GF-D8 (cell line): ENCODE data around the gene SLC2A11.

ENCODE experiments used
- DNase-seq: peaks from one replicate; lab custom pipeline; 2025; lab: John Stamatoyannopoulos, UW

Gene SLC2A11, protein sequence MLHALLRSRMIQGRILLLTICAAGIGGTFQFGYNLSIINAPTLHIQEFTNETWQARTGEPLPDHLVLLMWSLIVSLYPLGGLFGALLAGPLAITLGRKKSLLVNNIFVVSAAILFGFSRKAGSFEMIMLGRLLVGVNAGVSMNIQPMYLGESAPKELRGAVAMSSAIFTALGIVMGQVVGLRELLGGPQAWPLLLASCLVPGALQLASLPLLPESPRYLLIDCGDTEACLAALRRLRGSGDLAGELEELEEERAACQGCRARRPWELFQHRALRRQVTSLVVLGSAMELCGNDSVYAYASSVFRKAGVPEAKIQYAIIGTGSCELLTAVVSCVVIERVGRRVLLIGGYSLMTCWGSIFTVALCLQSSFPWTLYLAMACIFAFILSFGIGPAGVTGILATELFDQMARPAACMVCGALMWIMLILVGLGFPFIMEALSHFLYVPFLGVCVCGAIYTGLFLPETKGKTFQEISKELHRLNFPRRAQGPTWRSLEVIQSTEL

GRCh38 chr22:23857606-23858483, at the start of gene SLC2A11:
SLC2A11 (plus strand) TSS chr22:23857875; CDS start chr22:23858000, 125 bp downstream.
- DNase-seq: peak; percentile 95

GRCh38 chr22:23812378-23812777, 45.3 kb upstream of the SLC2A11 start:
- no peak for DNase-seq

DNA sequence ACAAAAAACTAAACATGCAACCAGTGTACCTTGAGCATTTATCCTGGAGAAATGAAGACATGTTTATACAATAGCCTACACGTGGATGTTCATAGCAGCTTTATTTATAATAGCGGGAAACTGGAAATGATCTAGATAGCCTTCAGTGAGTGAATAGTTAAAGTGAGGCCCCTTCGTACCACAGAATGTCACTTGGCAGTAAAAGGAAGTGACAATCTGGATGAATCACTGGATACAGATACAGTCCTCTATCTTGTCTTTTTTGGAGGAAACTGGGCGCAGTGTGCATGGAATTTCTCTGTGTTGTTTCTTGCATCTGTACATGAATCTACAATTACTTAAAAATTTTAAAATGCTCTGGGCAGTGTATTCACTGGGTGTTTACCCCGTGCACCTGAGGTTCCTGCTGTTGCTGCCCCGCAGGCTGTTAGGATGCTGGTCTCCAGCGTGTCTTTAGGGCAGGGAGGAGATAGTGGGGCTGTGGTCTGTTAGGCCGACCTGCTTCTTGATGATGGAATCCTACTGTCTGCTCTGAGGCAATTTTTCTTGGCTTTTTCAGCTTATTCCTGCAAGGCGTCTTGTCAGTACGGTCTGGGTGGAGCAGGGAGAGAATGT, 42.0 kb upstream of the SLC2A11 start:
- no peak for DNase-seq

GRCh38 chr22:23816156-23816976, 41.3 kb upstream of the SLC2A11 start:
- no peak for DNase-seq

- DNase-seq: no peak
Observed at GRCh38 chr22:23817146-23817545, 40.5 kb upstream of the SLC2A11 start.

GRCh38 chr22:23818541-23818940, 39.1 kb upstream of the SLC2A11 start:
- DNase-seq: no peak

DNA sequence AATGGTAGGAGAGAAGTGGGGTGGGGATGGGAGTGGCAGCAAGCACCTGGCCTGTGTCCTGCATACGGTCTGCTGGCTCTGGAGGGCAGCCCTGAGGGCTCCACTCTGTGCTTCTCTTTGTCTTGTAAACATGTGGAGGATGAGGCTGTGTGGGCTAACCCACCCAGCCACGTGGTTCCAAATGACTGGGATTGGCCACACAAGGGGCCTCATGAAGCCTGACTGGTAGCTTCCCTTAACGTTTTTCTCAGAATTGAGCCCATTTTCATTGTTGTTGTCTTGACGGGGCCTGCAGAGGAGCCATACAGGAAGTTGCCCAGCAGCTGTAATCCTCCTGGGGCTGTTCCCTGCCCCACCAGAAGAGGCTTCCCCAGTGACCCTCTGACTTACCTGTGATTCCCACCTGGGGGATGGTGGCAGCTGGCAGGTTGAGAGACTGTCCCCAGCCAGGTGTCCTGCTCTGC, 36.9 kb upstream of the SLC2A11 start:
- DNase-seq: peak; percentile 84

DNA sequence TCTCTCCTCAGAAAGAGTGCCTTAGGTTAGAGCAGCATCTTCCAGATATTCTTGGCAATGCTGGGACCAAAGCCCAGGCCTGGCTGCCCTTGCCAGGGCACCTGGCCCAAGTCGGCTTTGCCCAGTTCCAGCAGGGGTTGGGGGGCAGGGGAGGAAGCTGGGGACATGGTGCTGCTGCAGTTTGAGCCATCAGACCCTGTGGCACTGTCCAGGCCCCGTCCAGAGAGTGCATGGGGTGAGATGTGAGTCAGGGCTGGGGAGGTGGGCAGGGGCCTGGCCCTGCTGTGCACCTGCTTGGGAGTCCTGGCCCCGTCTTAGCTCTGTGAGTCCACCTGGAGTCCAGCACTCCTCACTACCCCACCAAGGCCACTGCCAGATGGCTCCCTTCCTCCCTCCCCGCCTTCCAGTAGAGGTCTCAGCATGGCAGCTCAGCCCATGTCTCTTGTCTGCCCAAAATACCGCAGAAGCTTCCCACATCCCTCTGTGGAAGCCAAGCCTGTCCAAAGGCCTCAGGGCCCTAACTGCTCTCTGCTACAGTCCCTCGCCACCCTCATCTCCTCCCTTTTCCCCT, 35.5 kb upstream of the SLC2A11 start:
- no peak for DNase-seq

DNA sequence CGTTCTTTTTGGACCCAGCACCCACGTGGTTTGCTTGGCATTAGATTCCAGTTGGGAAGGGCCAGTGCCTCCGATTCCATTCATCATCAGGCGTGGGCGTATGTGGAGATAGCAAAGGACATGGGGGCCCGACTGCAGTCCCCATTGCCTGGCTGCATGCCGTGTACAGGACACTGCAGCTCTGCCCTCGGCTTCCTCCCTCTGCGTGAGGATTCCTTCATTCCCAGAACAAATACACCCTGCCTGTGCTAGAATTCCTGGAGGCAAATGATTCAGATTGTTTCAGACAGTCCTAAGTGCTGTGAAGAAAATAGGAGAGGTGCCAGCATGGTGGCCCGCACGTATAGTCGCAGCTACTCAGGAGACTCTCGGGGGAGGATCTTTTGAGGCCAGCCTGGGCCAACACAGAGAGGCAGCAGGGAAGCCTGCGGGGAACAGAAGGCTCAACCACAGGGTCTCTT, 34.3 kb upstream of the SLC2A11 start:
- no peak for DNase-seq

DNA sequence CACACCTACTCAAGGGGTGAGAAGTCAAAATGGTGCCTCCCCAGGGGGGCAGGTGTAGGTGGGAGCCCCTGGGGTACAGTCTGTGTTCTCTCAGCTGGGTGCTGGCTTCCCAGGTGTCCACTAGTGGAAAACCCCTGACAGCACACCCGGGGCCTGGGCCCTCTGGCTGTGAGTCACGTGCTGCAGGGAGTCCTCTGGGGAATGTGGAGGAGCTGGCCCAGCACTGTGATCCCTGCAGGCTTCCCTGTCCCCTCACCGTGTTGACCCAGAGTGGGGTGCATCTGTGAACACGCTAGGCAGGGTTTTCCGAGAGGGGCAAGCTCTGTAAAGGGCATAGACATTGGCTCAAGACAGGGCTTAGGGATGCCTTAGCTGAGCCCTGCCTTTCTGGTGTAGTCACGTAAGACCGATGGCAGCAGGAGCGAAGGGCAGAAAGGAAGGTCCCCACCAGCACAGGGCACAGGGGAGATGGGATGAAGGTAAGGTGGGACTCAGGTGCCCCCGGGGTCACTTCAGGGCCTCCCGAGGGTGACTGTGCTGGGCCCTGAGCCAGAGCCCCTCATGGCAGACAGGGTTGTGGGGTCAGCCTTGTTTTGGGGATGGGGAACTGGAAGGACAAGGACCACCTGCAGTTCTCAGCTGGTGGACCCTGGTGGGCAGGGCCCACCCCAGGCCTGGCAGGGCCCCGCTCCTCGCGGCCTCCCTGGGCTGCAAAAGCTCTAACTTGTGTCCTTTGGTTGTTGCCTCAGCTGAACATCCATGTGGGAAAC, 33.0 kb upstream of the SLC2A11 start:
- DNase-seq: no peak

- no peak for DNase-seq
Observed at GRCh38 chr22:23825246-23825905, 32.3 kb upstream of the SLC2A11 start.

- no peak for DNase-seq
Observed at GRCh38 chr22:23826510-23827350, 30.9 kb upstream of the SLC2A11 start.

DNA sequence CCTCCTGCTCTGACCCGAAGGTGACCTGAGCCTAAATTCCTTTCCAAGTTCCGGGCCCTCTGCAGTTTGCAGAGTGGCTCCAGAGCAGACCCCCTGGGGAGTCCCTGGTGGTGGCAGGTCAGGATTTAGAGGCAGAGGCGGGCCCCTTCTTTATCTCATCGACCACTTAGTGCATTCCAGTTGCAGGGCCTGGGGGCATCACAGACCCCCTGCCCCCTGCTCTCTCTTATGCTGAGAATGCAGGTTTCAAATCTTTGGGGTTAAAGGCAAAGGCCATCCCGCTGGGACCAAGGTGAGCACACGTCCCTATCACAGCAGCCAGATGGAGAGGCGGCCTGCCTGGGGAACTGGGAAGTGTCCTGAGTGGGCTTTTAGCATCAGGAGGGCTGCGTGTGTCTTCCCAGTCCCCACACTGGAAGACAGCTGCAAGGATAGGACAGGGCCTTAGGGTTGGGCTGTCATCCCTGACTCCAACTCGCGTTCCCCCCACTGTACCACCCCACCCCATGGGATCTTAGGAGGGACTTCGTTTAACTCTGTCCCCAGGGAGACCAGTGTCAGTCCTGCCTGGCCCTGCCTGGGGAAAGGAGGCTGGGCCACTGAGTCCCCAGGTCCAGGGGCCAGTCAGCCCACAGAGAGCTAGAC, 30.2 kb upstream of the SLC2A11 start:
- DNase-seq: no peak

DNA sequence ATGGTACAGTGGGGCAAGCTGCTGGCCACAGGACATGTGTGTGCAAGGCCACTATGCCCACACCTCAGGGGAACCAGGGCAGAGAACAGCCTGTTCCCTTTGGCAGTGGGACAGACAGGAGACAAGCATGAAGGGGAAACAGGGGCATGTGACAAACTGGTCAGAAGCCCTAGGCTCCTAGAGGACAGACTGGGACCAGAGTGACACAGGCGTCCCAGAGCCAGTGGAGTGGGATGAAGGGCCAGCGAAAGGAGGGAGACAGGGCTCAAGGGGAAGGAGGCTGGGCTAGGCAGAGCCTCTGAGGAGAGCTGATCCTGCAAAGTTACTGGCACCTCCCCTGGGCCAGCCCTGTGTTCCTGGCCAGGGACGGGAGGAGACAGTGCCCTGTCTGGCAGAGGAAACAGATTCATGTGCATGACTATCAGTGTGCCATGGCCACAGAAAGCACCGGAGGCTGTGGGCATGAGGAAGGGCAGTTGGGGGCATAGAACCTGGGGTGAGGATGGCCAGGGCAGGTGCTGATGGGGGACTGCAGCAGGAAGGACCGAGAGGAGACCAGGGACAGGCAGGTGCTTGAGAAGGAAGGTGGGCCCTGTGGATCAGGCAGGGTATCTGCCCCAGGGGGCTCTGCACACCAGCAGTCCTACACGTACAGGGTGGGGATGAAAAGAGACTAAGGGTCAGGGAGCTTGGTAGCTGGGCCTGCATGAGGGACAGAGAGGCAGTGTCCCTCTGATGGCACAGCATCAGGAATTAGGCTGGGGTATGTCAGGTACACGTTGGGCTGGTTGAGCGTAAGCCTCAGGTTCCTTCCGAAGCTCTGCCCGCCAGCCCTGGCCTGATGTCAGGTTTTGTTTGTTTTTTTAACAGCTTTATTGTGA, 28.6 kb upstream of the SLC2A11 start:
- no peak for DNase-seq

DNA sequence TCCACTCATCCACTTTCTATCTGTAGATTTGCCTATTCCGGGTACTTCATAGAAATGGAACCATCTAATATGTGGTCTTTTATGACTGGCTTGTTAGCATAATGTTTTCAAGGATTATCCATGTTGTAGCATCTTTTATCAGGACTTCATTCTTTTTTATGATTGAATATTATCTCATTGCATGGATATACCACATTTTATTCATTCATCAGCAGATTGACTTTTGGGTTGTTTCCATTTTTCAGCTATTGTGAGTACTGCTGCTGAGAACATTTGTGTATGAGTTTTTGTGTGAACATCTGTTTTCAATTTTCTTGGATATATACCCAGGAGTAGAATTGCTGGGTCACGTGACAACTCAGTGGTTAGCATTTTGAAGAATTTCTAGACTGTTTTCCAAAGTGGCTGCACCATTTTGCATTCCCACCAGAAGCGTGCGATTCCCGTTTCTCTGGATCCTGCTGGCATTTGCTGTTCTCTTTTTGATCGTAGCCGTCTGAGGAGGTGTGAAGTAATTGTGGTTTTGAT, 27.8 kb upstream of the SLC2A11 start:
- DNase-seq: no peak

- no peak for DNase-seq
Observed at GRCh38 chr22:23831261-23831660, 26.4 kb upstream of the SLC2A11 start.

- no peak for DNase-seq
Observed at GRCh38 chr22:23831781-23832180, 25.9 kb upstream of the SLC2A11 start.
